Hepatocyte (in vitro differentiated cells): Measurements from ENCODE around the gene CCDC70. TPM values are rescaled to one million over a fixed set of nuclear protein-coding genes. Genes with fewer than 3 reads are reported as not detected.

Experiments
- DNase-seq: peaks from one replicate; pipeline ENCODE4 v3.0.0-alpha.2; 2016; ENCODE audit warnings: low spot score
- H2AFZ ChIP-seq: fragments of 200-600 bp; sonication (generic); 2 replicates; pipeline ENCODE4 v1.6.0; 2016; ENCODE audit warnings: antibody characterized with exemption, mild to moderate bottlenecking
- H3K27ac ChIP-seq: fragments of 200-600 bp; sonication (generic); 2 replicates; pipeline ENCODE4 v1.5.1; 2016; ENCODE audit warnings: mild to moderate bottlenecking
- H3K27me3 ChIP-seq: fragments of 200-600 bp; sonication (generic); 2 replicates; pipeline ENCODE4 v1.6.1; 2016
- H3K36me3 ChIP-seq: fragments of 200-600 bp; sonication (generic); replicated peaks from 2 replicates; pipeline ENCODE4 v1.5.1; 2016; ENCODE audit warnings: low read depth; ENCODE audit not compliant: insufficient read depth
- H3K4me1 ChIP-seq: fragments of 200-600 bp; sonication (generic); 2 replicates; pipeline ENCODE4 v1.5.1; 2016; ENCODE audit warnings: mild to moderate bottlenecking, moderate library complexity; ENCODE audit not compliant: insufficient read depth
- H3K4me2 ChIP-seq: fragments of 200-600 bp; sonication (generic); 2 replicates; pipeline ENCODE4 v1.6.0; 2016
- H3K4me3 ChIP-seq: fragments of 200-600 bp; sonication (generic); 2 replicates; pipeline ENCODE4 v1.5.1; 2016; ENCODE audit warnings: mild to moderate bottlenecking
- H3K79me2 ChIP-seq: fragments of 200-600 bp; sonication (generic); 2 replicates; pipeline ENCODE4 v1.6.0; 2017; ENCODE audit warnings: mild to moderate bottlenecking
- H3K9me2 ChIP-seq: fragments of 200-600 bp; sonication (generic); replicated peaks from 2 replicates; pipeline ENCODE4 v1.6.0; 2017; ENCODE audit warnings: mild to moderate bottlenecking; ENCODE audit not compliant: insufficient read depth
- H3K9me3 ChIP-seq: fragments of 200-600 bp; sonication (generic); 2 replicates; pipeline ENCODE4 v1.5.1; 2016; ENCODE audit warnings: low read depth, mild to moderate bottlenecking
- H4K20me1 ChIP-seq: fragments of 200-600 bp; sonication (generic); 2 replicates; pipeline ENCODE4 v1.6.0; 2016; ENCODE audit warnings: mild to moderate bottlenecking; ENCODE audit not compliant: insufficient read depth, poor library complexity, severe bottlenecking
- EZH2 ChIP-seq: fragments of 200-600 bp; sonication (generic); IDR thresholded peaks from 2 replicates; pipeline ENCODE4 v1.6.1; 2016; ENCODE audit warnings: antibody characterized with exemption, mild to moderate bottlenecking, borderline replicate concordance
- EZH2phosphoT487 ChIP-seq: fragments of 200-600 bp; sonication (generic); IDR thresholded peaks from one replicate; pipeline ENCODE4 v1.6.1; 2018; ENCODE audit warnings: antibody characterized with exemption, mild to moderate bottlenecking, low read depth, moderate library complexity; ENCODE audit not compliant: unreplicated experiment, severe bottlenecking
- WGBS: methylation state at CpG from one replicate; pipeline ENCODE4 v1.1.6; 2016; ENCODE audit warnings: low lambda C conversion rate; ENCODE audit errors: missing lambda C conversion rate; 5-methylcytosine and 5-hydroxymethylcytosine counted together
- polyA plus RNA-seq: library from polyadenylated mRNA; unstranded; fragments of >200 nt; fragmentation: Nextera tagmentation; extraction: Ambion mirVana; gene quantifications from 2 replicates; pipeline ENCODE4 v1.2.1, GENCODE V29; 2016
- total RNA-seq: library from RNA; depleted of rRNA; stranded (reverse); fragments of >200 nt; gene quantifications from 2 replicates; pipeline ENCODE4 v1.2.3, GENCODE V29; 2014
- TF ChIP-seq, protein P1 (sequence below): fragments of 200-600 bp; sonication (generic); IDR thresholded peaks from 2 replicates; pipeline ENCODE4 v1.5.1; 2016; ENCODE audit warnings: antibody characterized with exemption, mild to moderate bottlenecking; ENCODE audit not compliant: poor library complexity

CCDC70 gene
- total and polyA plus RNA-seq, 2 experiments from 2014 or later = not detected

GRCh38 chr13:51828730-51829567, 32.8 kb upstream of the CCDC70 start:
- WGBS = 94% methylated on average over 8 of the region's 8 CpGs
- no peaks in the 10 kb centered on the region for H3K79me2 ChIP-seq
- no peak for DNase-seq
- no peak for TF ChIP-seq EZH2phosphoT487
- H4K20me1 ChIP-seq = no peaks in the 10 kb centered on the region
- no peak overlapping the region for H3K27ac ChIP-seq
- no peaks in the 10 kb centered on the region for H3K27me3 ChIP-seq
- H3K36me3 ChIP-seq = no peaks in the 10 kb centered on the region
- no peak overlapping the region for H2AFZ ChIP-seq
- no peaks in the 10 kb centered on the region for H3K9me2 ChIP-seq
- no peaks in the 10 kb centered on the region for H3K9me3 ChIP-seq
- H3K4me2 ChIP-seq = no peak overlapping the region
- H3K4me1 ChIP-seq = no peaks in the 10 kb centered on the region
- H3K4me3 ChIP-seq = no peak overlapping the region

DNA sequence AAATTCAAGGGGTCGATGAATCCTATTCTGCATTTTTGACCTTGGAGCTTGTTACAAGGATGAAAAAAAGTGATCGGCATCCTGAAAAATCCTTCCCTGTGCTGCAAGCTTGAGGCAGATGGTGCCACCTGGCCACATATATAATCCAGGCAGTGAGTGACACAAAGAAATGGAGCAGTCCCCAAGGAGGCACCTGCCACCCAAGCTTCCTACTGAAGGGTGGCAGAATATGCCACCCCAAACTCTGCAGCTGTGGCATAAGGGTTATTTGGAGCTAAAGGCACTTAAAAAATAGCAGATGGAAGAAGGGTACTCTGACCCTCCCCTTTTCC, 32.2 kb upstream of the CCDC70 start:
- Histone ChIP-seq H3K9me3 (no peaks in the 10 kb centered on the region), H3K79me2 (no peaks in the 10 kb centered on the region), H3K4me2 (no peak overlapping the region), H3K4me3 (no peak overlapping the region), H3K27ac (no peak overlapping the region), H4K20me1 (no peaks in the 10 kb centered on the region), H2AFZ (no peak overlapping the region), H3K36me3 (no peaks in the 10 kb centered on the region), H3K27me3 (no peaks in the 10 kb centered on the region), H3K4me1 (no peaks in the 10 kb centered on the region), H3K9me2 (no peaks in the 10 kb centered on the region)
- TF ChIP-seq EZH2 (no peak), EZH2phosphoT487 (no peak)
- TF ChIP-seq, protein P1, sequence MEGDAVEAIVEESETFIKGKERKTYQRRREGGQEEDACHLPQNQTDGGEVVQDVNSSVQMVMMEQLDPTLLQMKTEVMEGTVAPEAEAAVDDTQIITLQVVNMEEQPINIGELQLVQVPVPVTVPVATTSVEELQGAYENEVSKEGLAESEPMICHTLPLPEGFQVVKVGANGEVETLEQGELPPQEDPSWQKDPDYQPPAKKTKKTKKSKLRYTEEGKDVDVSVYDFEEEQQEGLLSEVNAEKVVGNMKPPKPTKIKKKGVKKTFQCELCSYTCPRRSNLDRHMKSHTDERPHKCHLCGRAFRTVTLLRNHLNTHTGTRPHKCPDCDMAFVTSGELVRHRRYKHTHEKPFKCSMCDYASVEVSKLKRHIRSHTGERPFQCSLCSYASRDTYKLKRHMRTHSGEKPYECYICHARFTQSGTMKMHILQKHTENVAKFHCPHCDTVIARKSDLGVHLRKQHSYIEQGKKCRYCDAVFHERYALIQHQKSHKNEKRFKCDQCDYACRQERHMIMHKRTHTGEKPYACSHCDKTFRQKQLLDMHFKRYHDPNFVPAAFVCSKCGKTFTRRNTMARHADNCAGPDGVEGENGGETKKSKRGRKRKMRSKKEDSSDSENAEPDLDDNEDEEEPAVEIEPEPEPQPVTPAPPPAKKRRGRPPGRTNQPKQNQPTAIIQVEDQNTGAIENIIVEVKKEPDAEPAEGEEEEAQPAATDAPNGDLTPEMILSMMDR = no peak
- WGBS = 91% methylated on average over 2 of the region's 2 CpGs
- DNase-seq = no peak

DNA sequence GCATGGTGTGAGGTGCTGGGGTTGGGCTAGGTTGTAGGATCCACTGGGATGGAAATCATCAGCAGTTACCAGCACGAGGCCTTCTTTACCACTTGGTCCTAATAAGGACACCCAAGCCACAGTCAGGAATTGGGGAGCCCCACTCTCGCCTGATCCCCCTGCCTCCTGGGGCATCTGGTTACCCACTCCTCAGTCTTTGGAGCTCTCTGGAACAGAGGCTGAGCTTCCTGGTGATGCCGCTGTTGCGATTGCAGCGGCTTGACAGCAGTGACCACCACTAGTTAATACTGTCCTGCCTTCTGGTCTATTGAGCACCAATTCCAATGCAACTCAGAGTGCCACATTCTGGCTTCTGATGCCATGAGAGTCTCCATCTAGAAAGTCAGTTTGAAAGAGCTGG, 30.2 kb upstream of the CCDC70 start:
- 94% methylated on average over 5 of the region's 5 CpGs for WGBS
- no peaks in the 10 kb centered on the region for H4K20me1 ChIP-seq
- no peak for DNase-seq
- no peaks in the 10 kb centered on the region for H3K79me2 ChIP-seq
- H3K4me1 ChIP-seq = no peaks in the 10 kb centered on the region
- no peak overlapping the region for H3K4me2 ChIP-seq
- TF ChIP-seq EZH2 = no peak
- no peak for TF ChIP-seq EZH2phosphoT487
- TF ChIP-seq, protein P1 = no peak
- no peaks in the 10 kb centered on the region for H3K9me2 ChIP-seq
- no peak overlapping the region for H3K27ac ChIP-seq
- H3K36me3 ChIP-seq = no peaks in the 10 kb centered on the region
- no peaks in the 10 kb centered on the region for H3K27me3 ChIP-seq
- H3K9me3 ChIP-seq = no peaks in the 10 kb centered on the region
- no peak overlapping the region for H2AFZ ChIP-seq
- H3K4me3 ChIP-seq = no peak overlapping the region

GRCh38 chr13:51832471-51833152, 29.2 kb upstream of the CCDC70 start:
- H3K36me3 ChIP-seq = no peaks in the 10 kb centered on the region
- H3K4me2 ChIP-seq = no peak overlapping the region
- no peak overlapping the region for H3K27ac ChIP-seq
- H3K4me3 ChIP-seq = no peak overlapping the region
- no peaks in the 10 kb centered on the region for H4K20me1 ChIP-seq
- no peaks in the 10 kb centered on the region for H3K4me1 ChIP-seq
- WGBS = 78% methylated on average over 6 of the region's 6 CpGs
- H3K79me2 ChIP-seq = no peaks in the 10 kb centered on the region
- DNase-seq = no peak
- no peaks in the 10 kb centered on the region for H3K9me3 ChIP-seq
- TF ChIP-seq EZH2phosphoT487 = no peak
- TF ChIP-seq, protein P1 = peak; percentile 20
- no peaks in the 10 kb centered on the region for H3K27me3 ChIP-seq
- no peaks in the 10 kb centered on the region for H3K9me2 ChIP-seq
- H2AFZ ChIP-seq = no peak overlapping the region
